Stimulated activated CD8-positive, alpha-beta memory T cell treated with anti-CD3 and anti-CD28 coated beads, Interleukin-15, amount 100 ng/mL, for 24 hours (primary cell): ENCODE measurements around the gene PRX.
"Not testable (repeated sequence)": the region's sequence is repeated elsewhere in the genome, so short reads cannot be mapped to it uniquely, and the experiment has no call there.

Experiments
- DNase-seq: peaks from one replicate; pipeline ENCODE4 v3.0.0-alpha.2; 2020; ENCODE audit warnings: low read depth

Gene PRX

DNA sequence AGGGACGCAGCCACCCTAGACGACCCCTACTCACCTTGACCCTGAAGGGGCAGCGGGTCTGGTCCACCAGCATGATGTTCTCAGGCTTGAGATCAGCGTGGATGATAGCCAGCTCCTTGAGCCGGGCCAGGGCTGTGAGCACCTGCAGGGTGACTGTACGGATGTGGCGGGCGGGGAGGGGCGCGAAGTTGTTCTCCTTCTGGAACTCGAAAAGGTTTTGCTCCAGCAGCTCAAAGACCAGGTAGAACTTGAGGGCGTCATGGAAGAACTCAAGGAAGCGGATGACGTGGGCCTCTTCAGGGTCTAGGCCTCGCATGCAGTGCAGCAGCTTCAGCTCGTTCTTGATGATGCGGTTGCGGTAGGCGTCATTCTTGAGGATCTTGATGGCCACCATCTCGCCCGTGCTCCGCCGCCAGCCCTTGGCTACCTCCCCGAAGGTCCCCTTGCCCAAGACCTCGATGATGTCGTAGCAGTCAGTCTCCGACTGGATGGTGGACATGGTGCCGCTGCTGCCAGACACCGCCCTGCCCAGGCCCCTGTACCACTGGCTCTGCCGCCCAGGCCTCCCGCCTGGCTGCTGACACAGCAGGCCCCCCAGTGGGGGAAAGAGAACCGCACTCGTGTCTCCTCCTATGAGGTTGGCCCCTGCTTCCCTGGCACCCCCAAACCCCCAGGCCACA, 23.6 kb downstream of the PRX start:
- no peak for DNase-seq

DNA sequence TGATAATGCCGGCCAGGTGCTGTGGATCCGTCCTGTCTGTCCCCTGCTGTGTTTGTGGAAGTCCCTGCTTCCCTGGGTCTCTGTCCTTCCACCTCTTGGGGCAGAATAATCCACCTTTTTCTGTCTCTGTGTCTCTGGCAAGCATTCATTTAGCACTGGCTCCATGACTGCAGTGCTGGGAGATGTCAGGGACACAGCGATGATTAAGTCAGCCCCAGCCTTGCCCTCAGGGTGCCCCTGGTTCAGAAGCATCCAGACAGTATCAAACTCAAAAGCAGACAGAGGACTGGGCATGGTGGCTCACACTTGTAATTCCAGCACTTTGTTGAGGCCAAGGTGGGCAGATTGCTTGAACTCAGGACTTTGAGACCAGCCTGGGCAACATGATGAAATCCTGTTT, 24.7 kb downstream of the PRX start:
- DNase-seq: no peak

DNA sequence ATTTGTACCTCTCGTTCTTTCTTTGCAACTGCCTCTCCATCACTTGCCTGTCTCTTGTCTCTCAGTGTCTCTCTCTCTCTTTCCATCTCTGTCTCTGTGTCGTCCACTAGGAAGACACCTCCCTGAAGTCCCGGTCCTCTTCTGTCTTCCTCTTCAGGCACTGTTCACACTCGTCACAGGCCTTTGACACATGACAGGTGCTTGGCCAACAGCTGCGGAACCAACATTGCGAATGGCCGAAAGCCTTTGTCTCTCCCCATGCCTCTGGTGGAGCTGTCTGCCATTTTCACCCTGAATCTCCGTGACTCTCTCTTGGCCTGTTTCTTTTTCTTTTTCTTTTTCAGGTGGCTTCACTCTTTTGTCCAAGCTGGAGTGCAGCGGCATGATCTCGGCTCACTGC, 26.0 kb downstream of the PRX start:
- no peak for DNase-seq

DNA sequence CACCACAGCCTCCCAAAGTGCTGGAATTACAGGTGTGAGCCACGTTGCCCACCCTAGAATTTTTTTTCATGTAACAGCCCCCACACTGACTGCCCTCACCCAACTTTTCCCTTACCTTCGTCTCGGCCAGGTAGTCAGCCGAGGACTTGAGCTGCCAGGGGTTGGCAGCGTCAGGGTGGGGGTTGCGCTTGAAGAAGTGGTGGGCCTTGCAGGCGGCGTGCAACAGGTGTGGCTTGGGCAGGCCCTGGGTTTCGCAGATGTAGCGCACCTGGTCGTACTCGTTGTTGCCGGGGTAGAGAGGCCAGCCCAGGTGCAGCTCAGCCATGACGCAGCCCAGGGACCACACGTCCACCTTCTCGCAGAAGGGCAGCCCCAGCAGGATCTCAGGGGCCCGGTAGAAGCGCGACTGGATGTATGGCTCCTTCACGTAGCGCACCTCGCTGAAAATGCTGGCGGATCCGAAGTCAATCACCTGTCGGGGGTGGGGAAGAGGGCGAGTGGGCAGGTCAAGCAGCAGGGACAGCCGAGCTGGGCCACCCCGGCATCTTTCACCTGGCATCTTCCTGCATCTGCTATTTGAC, 29.4 kb downstream of the PRX start:
- DNase-seq: no peak

DNA sequence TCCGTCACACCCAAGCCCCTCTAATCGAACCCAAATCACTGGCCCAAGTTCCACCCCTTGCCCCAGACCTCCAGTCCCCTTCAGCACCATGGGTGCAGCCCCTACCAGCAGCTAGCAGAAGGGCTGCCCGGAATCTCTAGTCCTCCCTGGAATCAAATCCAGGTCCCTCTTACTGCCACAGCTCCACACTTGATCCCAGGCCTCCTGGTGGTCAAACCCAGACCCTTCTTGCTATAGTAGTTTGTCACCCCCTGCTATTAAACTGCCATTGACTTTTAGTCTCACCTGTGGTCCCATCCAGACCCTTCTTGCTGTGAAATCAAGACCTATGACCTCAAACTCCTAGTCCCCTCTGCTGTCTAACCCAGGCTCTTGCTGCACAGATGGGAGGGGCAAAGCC, 31.9 kb downstream of the PRX start:
- no peak for DNase-seq

DNA sequence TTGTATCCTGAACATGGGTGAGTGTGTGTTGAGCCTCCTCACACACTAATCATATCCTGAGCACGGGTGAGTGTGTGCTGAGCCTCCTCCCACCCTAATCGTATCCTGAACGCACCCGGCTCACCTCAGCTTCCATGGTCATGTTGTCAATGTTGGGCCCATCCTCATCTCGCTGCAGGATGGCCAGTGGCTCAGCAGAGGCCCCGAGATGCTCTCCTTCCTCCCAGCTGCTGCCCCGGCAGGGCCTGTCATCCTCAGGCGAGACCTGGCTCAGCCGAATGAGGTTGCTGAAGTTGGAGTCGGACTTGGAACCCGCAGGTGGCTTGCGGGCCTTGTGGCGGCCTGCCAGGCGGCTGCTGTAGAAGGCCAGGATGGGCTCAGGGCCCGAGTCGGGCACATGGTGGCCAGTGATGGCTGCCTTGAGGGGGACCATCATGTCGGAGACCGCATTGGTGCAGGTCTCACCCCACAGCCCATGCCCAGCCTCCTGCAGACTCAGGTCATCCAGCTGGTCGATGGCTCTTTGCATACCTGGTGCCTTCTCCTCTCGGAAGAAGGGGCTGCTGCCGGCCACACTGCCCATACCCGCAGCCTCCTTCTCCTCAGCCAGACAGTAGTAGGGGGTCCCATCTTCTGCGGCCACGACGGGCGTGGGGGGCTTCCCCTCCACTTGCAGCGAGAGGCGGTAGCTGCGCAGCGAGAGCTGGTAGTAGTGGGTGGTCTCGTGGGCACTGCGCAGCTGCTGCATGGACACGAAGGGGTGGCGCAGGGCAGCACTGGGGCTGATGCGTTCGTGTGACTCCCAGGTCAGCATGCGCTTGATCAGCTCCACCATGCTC, 32.8 kb downstream of the PRX start:
- no peak for DNase-seq

DNA sequence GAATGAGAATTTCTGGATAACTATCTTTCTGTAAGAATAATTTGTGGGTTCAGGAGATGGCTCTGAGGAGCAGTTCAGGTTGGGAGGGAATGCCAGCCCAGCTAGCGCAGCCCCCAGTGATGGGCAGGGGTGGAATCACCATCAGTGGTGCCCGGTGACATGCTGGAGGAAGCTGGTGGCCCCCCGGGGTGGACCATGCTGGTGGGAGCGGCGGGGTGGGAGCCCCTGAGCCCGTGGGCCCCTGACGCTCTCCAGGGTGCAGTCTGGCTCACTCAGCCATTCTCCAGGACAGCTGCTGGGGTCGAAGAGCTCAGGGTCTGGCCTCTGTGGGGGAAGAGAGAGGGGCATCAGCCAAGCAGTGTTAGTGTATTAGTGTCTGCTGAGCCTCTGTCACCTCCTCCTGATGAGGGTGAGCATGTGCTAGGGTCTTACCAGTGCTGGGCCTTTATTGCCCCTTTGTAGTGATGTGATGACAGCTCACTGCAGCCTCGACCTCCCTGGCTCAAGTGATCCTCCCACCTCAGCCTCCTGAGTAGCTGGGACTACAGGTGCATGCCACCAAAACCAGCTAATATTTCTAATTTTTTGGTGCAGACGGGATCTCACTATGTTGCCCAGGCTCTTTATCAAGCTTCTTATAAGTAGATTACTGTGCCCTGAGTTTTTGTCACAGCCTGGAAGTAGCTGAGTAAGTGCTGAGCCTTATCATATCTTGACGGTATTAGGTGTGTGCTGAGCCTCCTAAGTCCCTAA, 33.6 kb downstream of the PRX start:
- DNase-seq: no peak

DNA sequence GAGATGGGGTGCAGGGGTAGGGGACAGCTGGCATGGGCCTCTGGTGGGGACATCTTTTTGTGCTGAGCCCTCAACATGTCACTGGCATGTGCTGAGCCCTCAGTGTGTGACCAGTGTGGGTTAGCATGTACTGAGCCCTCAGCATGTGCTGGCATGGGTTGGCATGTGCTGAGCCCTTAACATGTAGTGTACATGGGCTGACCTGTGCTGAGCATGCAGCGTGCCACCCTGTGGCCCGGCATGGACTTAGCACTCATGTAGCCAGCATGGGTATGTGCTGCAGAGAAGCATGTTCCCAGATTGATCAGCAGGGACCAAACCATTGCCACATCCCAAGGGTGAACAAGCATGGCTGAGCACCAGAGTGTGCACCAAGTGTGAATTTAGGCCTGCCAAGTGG, 34.7 kb downstream of the PRX start:
- DNase-seq: no peak

DNA sequence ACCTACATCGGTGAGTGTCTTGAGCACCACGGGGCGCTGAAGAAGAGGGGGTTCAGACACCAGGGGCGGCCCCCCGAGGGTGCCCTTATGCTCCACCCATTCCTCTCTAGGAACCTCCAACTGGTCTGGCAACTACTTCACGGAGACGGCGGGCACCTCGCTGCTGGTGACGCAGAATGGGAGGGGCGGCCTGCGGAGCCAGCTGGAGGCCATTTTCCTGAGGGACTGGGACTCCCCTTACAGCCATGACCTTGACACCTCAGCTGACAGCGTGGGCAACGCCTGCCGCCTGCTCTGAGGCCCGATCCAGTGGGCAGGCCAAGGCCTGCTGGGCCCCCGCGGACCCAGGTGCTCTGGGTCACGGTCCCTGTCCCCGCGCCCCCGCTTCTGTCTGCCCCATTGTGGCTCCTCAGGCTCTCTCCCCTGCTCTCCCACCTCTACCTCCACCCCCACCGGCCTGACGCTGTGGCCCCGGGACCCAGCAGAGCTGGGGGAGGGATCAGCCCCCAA, 35.2 kb downstream of the PRX start:
- no peak for DNase-seq

DNA sequence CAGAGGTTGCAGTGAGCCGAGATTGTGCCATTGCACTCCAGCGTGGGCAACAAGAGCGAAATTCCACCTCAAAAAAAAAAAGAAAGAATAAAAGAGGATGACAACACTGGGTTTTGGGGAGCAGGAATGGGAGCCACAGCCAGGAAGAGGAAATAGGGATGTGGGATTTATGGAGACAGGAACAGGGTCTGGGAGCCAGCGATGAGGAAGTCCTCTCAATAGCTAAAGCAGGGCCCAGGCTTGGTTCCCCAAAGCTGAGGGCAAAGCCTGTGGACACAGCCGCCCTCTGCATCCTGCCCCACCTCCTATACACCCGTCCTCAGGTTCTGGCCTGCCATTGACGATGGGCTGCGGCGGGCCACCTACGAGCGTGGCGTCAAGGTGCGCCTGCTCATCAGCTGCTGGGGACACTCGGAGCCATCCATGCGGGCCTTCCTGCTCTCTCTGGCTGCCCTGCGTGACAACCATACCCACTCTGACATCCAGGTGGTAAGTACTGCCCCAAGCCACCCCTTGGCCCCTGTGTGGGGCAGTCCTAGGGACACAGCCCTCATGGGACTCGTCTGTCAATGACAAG, 36.8 kb downstream of the PRX start:
- DNase-seq: no peak

DNA sequence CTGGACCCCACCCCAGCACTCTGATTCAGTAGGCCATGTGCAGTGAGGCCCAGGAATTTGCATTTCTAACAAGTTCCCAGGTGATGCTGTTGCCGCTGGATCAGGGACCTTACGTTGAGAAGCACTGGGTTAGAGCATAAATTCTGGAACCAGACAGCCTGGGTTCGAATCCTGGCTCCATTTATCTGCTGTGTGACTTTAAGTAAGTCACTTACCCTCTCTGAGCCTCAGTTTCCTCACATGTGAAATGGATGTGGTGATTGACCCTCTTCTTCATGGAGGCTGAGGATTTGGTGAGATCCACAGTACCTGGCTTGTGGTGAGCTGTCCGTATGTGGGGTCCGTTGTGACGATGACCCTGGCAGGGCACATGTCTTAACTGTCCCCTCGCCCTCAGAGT, 39.1 kb downstream of the PRX start:
- DNase-seq: no peak

DNA sequence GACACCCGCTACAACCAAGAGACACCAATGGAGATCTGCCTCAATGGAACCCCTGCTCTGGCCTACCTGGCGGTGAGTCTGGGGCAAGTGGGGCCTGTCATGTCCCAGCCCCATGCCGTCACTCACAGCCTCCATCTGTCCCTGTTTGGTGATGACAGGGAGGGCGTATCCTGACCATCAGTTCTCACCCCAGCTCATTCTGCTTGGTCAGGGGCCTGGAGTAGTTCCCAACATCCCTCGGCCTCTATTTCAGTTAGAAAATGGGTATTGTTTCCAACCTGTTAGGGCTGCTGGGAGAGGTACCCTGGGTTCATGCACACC, 41.4 kb downstream of the PRX start:
- DNase-seq: no peak

DNA sequence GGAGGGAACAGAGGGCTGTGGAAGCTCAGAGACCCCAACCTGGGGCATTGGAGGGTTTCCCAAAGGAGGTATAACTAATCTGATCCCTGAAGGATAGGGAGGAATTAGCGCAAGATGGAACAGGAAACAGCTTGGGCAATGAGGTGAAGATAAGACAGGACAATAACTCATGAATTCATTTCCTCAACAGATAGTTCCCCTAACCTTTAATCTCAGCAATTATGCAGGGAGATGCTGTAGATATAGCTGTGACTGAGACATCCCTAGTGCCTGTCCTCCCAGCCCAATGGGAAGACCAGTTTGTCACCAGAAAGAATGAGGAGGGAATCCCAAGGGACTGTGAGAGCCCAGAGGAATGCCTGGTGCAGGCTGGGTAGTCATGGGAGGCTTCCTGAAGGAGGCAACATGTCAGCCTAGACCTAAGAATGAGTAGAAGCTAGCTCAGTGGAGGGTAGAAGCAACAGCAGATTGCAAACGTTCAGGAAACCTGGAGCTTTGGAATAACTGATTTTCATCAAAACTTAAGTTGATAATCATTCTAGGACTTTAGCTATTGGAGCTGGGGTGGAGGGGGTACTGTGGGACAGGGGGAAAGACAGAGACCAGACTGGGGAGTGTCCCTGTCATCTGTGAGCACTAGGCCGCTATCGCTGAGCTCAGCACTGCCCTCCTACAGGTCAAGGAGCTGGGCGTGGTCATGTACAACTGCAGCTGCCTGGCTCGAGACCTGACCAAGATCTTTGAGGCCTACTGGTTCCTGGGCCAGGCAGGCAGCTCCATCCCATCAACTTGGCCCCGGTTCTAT, 42.0 kb downstream of the PRX start:
- no peak for DNase-seq

DNA sequence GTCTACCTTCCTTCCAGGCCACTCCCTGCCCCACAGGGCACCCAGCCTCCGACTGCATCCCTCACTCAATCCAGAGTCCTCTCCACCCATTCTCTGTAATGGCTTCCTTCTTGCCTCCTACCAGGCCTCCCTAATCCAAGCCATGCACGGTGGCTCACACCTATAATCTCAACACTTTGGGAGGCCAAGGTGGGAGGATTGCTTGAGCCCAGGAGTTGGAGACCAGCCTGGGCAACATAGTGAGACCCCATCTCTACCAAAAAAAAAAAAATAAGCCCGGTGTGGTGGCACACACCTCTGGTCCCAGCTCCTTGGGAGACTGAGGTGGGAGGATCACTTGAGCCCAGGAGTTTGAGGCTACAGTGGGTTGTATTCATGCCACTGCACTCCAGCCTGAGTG, 42.9 kb downstream of the PRX start:
- not testable (repeated sequence) for DNase-seq

DNA sequence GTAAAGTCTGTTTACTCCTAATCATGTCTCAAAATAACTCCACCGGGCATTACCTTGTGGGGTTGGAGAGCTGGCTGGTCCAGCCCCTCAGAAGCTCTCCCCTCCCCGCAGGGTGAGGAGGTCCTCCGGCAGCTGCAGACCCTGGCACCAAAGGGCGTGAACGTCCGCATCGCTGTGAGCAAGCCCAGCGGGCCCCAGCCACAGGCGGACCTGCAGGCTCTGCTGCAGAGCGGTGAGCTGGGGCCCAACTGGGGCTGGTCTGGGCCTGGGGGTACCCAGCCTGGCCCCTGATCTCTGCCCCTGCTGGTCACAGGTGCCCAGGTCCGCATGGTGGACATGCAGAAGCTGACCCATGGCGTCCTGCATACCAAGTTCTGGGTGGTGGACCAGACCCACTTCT, 43.4 kb downstream of the PRX start:
- no peak for DNase-seq

DNA sequence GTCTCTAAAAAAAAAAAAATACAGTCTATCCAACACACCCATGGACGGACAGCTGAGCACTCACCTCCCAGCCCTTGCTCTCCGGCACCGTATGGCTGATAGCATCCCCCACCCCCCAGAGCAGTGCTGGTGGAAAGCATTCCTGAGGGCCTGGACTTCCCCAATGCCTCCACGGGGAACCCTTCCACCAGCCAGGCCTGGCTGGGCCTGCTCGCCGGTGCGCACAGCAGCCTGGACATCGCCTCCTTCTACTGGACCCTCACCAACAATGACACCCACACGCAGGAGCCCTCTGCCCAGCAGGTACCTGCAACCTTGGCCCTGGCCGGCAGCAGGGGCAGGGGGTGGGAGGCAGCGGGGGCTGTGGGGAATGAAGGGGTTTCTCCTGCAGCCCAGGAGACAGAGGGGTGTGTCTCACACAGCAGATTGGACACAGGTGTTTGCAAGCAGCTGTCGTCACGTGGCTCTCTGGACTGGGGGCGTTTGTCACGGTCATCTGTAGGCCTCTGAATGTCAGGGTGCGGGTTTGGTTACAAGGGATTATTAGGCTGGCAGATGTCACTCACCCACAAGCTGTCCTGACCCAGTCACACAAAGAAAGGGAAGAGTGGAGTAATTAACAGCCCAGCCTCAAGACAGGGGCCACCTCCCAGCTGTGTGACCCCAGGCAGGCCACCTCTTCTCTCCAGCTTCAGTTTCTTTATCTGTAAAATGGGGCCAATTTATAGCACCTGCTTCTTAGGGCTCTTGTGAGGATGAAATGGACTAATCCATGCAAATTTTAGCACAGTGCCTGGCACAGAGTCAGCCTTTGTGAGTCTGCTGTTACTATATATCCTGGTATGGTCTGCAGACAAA, 45.4 kb downstream of the PRX start:
- DNase-seq: no peak

DNA sequence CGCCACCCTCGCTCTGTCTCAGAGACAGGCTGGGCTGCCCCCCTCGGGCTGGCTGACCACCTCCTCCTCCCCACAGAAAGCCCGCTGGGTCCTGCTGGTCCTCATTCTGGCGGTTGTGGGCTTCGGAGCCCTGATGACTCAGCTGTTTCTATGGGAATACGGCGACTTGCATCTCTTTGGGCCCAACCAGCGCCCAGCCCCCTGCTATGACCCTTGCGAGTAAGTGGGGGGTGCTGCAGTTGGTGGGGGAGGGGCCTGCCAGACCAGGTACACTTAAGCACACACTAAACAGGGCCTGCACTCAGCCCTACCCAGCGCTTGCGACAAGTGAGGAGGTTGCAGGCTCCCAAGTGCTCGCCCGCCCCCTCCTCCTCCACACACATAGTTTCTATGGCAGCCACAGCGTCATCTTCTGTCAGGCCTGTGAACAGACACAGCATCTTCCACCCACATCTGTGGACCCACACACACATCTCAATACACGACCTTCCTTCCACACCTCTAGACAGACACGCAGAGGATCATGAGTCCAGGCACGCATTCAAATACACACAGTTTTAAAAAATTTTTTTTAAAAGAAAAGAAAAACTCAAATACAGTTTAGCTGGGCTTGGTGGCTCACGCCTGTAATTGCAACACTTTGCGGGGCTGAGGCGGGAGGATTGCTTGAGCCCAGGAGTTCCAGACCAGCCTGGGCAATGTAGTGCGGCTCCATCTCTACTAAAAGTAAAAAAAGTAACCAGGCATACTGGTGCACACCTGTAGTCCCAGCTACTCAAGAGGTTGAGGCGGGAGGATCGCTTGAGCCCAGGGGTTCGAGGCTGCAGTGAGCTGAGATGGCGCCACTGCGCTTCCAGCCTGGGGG, 46.2 kb downstream of the PRX start:
- no peak for DNase-seq

DNA sequence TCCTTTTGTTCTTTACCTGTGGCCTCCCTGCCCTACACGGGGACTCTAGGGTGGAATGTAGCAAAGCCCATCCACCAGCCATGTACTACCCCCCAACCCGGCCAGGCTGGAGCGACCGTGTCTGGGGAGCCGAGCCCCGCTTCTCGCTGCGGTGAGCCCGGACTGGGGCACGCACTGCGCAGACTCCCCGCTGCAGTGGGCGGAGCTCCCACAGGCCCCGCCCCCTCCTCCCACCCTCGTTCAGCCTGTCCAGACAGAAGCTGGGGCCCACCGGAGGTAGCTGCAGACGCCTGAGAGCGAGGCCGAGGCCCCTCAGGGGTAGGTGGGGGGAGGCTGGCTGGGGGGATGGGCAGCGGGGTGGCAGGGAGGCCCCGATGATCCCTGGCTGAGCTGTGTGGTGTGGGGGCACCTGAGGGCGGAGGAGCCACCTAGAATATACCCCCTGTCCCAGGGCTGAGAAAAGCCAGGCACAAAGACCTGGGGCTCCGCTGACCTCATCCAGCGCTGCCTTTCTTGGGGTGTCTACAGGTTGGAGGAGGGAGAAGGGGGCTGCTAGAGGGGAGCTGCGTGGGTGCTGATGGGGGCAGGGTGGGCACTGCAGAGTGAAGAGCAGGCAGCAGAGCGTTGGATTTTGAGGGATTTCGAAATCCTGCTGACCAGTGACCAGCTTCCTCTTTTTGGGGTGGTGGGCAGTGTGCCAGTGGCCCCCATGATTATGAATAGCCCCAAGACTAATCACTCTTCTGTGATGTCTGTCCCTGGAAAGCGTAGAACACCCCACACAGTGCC, 47.4 kb downstream of the PRX start:
- peak; percentile 35 for DNase-seq

DNA sequence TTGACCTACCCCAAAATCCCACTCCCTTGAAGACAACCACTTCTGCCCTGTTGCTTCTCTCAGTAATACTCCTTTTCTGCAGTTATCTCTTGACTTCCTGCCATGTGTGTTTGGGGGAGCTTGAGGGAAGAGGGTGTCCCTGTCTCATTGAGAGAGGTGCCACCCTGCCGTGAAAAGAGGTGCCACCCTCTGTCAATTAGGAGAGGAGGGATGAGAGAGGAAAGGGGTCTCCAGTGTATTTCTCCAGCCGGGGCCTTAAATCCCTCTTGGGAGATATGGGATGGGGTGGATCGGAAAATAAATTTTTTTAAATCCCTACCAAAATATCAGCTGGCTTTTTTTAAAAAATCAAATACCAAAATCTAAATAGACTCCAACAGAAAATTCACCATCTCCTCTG, 48.2 kb downstream of the PRX start:
- no peak for DNase-seq
